HCT116 (cell line): ENCODE results near the gene FA2H.

Experiments used
- EGR1 ChIP-seq: IDR thresholded peaks from 2 replicates; pipeline ENCODE4 v1.6.1; 2012; ENCODE audit warnings: low read depth
- EZH2phosphoT487 ChIP-seq: fragments of 200-600 bp; IDR thresholded peaks from 2 replicates; pipeline ENCODE4 v1.6.1; 2018; ENCODE audit warnings: antibody characterized with exemption, borderline replicate concordance
- MAX ChIP-seq: IDR thresholded peaks from 2 replicates; pipeline ENCODE4 v1.6.1; 2012
- POLR2A ChIP-seq: IDR thresholded peaks from 2 replicates; pipeline ENCODE4 v1.7.0; 2011; ENCODE audit warnings: borderline replicate concordance; ENCODE audit not compliant: insufficient read depth, insufficient read length; ENCODE audit errors: extremely low read depth
- RAD21 ChIP-seq: IDR thresholded peaks from 2 replicates; pipeline ENCODE4 v1.6.1; 2012; ENCODE audit warnings: low read depth, mild to moderate bottlenecking
- REST ChIP-seq: IDR thresholded peaks from 2 replicates; pipeline ENCODE4 v1.6.1; 2012; ENCODE audit warnings: low read depth
- SIN3A ChIP-seq: IDR thresholded peaks from 2 replicates; pipeline ENCODE4 v1.6.1; 2012; ENCODE audit warnings: low read depth
- SRF ChIP-seq: IDR thresholded peaks from 2 replicates; pipeline ENCODE4 v1.6.1; 2012; ENCODE audit warnings: low read depth
- TCF7L2 ChIP-seq: IDR thresholded peaks from 2 replicates; pipeline ENCODE4 v1.7.0; 2011; ENCODE audit warnings: borderline replicate concordance, inconsistent platforms; ENCODE audit not compliant: insufficient read depth, insufficient read length; ENCODE audit errors: extremely low read depth
- ZFX ChIP-seq: fragments of 450-650 bp; IDR thresholded peaks from 2 replicates; pipeline ENCODE4 v1.6.1; 2017
- ZNF274 ChIP-seq: fragments of 200-500 bp; sonication (Bioruptor generic); IDR thresholded peaks from 2 replicates; pipeline ENCODE4 v1.6.1; 2014; ENCODE audit warnings: mild to moderate bottlenecking, low read depth, low read length, inconsistent platforms
- TF ChIP-seq, protein P1 (sequence below), 3 experiments: fragments of 200-600 bp in 1 of 3; sonication (generic) in 1 of 3; IDR thresholded peaks in 2 of 3; conservative IDR thresholded peaks in 1 of 3; 2 replicates each; pipeline ENCODE4 v1.5.1; 2012 to 2017; ENCODE audit warnings: low read depth in 2 of 3, low read length in 2 of 3, antibody characterized with exemption in 1 of 3, borderline replicate concordance in 1 of 3, control low read depth in 1 of 3, mild to moderate bottlenecking in 1 of 3, mixed read lengths in 1 of 3, mixed run types in 1 of 3, moderate library complexity in 1 of 3; ENCODE audit not compliant: insufficient read depth in 1 of 3
- TF ChIP-seq, protein P2 (sequence below): IDR thresholded peaks from 2 replicates; pipeline ENCODE4 v1.6.1; 2011; ENCODE audit warnings: mild to moderate bottlenecking, low read length, moderate library complexity; ENCODE audit not compliant: insufficient replicate concordance; ENCODE audit errors: extremely low read depth

- TF ChIP-seq POLR2A (no peak), SRF (no peak), EZH2phosphoT487 (no peak), ZNF274 (no peak), TCF7L2 (no peak), REST (no peak), RAD21 (no peak), EGR1 (no peak), MAX (no peak), SIN3A (no peak), ZFX (no peak)
- TF ChIP-seq, protein P1, sequence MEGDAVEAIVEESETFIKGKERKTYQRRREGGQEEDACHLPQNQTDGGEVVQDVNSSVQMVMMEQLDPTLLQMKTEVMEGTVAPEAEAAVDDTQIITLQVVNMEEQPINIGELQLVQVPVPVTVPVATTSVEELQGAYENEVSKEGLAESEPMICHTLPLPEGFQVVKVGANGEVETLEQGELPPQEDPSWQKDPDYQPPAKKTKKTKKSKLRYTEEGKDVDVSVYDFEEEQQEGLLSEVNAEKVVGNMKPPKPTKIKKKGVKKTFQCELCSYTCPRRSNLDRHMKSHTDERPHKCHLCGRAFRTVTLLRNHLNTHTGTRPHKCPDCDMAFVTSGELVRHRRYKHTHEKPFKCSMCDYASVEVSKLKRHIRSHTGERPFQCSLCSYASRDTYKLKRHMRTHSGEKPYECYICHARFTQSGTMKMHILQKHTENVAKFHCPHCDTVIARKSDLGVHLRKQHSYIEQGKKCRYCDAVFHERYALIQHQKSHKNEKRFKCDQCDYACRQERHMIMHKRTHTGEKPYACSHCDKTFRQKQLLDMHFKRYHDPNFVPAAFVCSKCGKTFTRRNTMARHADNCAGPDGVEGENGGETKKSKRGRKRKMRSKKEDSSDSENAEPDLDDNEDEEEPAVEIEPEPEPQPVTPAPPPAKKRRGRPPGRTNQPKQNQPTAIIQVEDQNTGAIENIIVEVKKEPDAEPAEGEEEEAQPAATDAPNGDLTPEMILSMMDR (IDR thresholded peaks at IDR 0.05 in 2 of 3, conservative IDR thresholded peaks at IDR 0.05 in 1 of 3; ENCODE audit: borderline replicate concordance in 1 of 3, insufficient read depth in 1 of 3, low read depth in 2 of 3, low read length in 2 of 3) = no peak
- TF ChIP-seq, protein P2, sequence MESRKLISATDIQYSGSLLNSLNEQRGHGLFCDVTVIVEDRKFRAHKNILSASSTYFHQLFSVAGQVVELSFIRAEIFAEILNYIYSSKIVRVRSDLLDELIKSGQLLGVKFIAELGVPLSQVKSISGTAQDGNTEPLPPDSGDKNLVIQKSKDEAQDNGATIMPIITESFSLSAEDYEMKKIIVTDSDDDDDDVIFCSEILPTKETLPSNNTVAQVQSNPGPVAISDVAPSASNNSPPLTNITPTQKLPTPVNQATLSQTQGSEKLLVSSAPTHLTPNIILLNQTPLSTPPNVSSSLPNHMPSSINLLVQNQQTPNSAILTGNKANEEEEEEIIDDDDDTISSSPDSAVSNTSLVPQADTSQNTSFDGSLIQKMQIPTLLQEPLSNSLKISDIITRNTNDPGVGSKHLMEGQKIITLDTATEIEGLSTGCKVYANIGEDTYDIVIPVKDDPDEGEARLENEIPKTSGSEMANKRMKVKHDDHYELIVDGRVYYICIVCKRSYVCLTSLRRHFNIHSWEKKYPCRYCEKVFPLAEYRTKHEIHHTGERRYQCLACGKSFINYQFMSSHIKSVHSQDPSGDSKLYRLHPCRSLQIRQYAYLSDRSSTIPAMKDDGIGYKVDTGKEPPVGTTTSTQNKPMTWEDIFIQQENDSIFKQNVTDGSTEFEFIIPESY = no peak
Observed at GRCh38 chr16:74724820-74725549, 49.6 kb downstream of the FA2H start.
